SIG-M5 (cell line): ENCODE data around the gene FLYWCH1.
A peak's percentile ranks its signal among the peaks of the same experiment; 100 is the strongest.
"Not testable (repeated sequence)": the region's sequence is repeated elsewhere in the genome, so short reads cannot be mapped to it uniquely, and the experiment has no call there.

Source experiments
- DNase-seq: peaks from one replicate; lab custom pipeline; 2025; lab: John Stamatoyannopoulos, UW

Gene FLYWCH1

DNA sequence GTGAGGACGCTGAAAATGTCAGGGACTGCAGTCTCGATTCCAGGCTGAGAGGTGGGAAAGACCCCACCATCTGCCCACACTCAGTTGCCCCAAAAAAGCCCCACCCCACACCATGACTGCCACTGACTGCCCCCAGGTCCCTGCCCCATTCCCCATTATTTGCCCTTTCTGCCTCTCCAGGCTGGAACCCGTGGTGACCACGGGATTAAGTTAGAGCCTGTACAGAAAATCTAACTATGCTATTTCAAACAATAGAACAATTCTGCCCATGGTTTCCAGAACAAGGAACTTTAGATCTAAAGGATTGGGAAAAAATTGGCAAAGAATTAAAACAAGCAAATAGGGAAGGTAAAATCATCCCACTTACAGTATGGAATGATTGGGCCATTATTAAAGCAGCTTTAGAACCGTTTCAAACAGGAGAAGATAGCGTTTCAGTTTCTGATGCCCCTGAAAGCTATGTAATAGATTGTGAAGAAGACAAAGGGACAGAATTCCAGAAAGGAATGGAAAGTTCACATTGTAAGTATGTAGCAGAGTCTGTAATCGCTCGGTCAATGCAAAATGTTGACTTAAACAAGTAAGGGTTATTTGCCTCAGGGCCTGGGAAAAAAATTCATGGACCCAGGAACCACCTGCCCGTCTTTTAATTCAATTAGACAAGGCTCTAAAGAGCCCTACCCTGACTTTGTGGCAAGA is 14.4 kb downstream of the FLYWCH1 start:
- DNase-seq, result no peak

DNA sequence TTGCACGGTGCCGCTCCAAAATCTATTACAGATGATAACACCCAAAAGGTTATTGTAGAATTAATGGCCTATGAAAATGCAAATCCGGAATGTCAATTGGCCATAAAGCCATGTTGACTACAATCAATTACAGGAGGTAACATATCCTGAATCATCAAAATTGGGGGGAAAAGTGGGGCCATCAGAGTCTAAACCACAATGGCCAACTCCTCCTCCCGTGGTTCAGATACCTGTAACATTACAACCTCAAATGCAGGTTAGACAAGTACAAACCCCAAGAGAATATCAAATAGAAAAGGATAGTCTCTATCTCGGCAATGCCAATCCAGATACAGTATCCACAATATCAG is 14.9 kb downstream of the FLYWCH1 start:
- no peak for DNase-seq

DNA sequence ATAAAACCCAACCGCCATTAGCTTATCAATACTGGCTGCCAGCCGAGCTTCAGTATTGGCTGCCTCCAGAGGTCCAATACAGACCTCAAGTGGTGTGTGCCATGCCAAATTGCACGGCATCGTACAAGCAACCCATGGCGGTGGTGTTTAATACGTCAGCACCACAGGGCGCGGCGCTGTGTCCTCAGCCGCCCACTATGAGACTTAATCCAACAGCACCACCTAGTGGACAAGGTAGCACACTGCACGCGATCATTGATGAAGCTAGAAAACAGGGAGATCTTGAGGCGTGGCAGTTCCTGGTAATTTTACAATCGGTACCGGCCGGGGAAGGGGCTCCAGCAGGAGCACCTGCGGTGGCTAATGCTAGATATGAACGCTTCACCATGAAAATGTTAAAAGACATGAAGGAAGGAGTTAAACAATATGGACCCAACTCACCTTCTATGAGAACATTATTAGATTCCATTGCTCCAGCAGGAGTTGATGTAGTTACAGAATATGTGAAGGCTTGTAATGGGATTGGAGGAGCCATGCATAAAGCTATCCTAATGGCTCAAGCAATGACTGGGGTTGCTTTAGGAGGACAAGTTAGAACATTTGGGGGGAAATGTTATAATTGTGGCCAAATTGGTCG is 15.4 kb downstream of the FLYWCH1 start:
- peak; percentile 16 for DNase-seq

DNA sequence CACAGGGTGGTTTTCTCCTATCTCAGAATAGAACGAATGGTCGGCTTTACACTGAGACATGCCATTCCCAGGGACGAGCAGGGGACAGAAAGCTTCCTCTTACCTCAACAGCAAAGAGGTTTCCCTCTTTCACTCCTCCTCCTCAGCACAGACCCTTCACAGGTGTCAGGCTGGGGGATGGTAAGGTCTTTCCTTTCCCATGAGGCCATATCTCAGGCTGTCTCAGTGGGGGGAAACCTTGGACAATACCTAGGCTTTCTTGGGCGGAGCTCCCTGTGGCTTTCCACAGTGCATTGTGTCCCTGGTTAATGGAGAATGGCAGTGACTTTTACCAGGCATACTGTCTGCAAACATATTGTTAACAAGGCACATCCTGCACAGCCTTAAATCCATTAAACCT is 16.4 kb downstream of the FLYWCH1 start:
- DNase-seq, result not testable (repeated sequence)

DNA sequence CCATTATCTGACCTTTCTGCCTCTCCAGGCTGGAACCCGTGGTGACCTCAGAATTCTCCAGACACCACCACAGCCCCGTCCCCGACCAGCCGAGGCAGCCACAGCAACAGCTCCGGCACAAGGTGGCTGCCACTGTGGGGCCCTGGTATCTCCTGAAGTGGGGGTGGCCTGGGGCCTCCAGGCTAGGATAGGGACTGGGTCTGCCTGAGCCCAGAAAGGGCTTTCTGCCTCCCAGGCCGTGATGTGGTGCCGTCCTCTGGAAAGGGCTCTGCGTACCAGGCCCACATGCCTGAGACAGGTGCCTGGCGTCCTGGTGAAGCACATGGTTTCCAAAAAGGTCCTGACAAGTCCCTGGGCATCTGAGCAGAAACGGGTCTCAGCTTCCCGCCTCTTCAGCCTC is 17.1 kb downstream of the FLYWCH1 start:
- no peak for DNase-seq

DNA sequence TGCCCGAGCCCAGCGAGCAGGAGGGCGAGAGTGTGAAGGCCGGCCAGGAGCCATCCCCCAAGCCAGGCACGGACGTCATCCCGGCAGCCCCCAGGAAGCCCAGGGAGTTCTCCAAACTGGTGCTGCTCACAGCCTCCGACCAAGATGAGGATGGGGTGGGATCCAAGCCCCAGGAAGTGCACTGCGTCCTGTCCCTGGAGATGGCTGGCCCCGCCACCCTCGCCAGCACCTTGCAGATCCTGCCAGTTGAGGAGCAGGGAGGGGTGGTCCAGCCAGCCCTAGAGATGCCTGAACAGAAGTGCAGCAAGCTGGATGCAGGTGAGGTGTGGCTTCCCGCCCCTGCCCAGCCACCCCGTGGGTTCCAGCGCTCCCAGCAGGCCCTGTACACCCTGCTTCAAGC is 18.0 kb downstream of the FLYWCH1 start:
- DNase-seq, result no peak

DNA sequence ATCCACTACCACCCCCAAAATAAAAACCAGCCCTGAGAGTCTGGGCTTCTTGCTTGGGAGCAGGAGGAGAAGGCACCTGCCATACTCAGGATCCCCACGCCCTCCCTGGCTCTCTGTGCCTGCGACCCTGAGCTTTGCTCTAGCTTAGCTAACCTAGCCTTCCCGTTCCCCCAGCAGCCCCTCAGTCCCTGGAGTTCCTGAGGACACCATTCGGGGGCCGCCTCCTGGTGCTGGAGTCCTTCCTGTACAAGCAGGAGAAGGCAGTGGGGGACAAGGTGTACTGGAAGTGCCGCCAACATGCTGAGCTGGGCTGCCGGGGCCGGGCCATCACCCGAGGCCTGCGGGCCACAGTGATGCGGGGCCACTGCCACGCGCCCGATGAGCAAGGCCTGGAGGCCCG is 18.5 kb downstream of the FLYWCH1 start:
- DNase-seq, result no peak

DNA sequence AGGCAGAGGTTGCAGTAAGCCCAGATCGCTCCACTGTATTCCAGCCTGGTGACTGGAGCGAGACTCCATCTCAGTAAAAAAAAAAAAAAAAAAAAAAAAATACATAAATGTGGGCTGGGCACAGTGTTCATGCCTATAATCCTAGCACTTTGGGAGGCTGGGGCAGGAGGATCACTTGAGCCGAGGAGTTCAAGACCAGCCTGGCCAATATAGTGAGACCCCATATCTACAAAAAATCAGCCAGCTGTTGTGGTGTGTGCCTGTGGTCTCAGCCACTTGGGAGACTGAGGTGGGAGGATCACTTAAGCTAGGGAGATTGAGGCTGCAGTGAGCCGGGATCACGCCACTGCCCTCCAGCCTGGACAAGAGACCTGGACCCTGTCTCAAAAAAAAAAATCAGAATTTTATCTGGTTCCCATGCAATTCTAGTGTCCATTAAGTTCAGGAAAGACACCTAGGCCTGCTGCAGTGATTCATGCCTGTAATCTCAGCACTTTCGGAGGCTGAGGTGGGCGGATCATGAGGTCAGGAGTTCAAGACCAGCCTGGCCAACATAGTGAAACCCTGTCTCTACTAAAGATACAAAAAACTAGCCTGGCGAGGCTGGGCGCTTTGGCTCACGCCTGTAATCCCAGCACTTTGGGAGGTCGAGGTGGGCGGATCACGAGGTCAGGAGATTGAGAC is 19.6 kb downstream of the FLYWCH1 start:
- not testable (repeated sequence) for DNase-seq

DNA sequence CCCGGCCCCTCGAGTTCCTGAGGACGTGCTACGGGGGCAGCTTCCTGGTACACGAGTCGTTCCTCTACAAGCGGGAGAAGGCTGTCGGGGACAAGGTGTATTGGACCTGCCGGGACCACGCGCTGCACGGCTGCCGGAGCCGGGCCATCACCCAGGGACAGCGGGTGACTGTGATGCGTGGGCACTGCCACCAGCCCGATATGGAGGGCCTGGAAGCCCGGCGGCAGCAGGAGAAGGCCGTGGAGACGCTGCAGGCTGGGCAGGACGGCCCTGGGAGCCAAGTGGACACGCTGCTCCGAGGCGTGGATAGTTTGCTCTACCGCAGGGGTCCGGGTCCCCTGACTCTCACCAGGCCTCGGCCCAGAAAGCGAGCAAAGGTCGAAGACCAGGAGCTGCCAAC is 21.4 kb downstream of the FLYWCH1 start:
- DNase-seq, result no peak

DNA sequence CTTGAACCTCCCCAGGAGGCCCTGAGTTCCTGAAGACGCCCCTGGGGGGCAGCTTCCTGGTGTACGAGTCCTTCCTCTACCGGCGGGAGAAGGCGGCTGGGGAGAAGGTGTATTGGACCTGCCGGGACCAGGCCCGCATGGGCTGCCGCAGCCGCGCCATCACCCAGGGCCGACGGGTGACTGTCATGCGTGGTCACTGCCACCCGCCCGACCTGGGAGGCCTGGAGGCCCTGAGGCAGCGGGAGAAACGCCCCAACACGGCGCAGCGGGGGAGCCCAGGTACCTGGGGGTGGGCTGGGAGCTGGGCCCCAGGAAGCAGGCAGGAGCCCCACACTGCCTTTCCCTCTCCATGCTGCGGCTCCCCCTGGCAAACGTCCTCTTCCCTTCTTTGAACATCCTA is 22.0 kb downstream of the FLYWCH1 start:
- DNase-seq, result no peak

DNA sequence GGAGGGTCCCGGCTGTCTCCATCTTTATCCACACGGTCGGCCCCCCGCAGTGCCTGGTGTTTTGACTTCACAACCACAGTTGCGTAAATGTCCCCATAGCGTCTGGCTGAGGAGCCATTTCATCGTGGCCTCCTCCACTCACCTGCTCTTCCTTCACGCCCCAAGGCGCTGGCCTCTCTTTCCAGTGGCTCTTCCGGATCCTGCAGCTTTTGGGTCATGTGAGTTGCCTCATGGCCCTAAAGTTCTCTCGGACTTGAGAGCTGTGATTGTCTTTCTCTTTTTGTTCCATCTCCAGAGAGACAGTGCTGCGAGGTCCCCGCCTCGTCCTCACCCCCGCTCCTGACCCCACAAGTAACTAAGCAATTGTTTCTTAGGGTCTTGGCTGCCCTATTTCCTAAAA is 22.7 kb downstream of the FLYWCH1 start:
- no peak for DNase-seq

DNA sequence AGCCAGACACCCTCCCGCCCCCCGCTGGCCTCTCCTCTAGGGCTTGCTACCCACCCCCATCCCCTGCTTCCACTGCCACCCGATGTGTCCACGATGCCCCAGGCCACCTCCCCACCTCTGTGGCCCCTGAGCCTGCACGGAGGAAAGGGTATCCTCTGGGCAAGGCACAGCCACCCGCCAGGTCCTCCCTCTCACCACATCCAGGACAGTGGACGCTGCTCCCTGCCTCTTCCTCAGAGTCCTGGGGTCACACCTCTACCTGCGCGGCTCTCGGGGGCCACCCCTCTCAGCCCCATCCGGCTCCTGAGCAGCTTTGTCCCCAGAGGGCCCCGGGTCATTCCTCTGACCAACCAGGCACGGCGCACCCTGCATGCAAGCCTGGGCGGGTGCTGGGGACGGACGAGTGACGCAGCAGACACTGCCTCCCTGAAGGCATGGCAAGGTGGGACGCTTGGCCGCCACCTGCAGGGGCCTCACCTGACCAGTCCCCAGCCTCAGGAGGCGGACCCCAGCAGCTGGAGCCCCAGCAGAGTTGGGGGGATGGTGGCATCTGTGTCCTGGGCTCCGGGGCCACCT is 24.8 kb downstream of the FLYWCH1 start:
- no peak for DNase-seq

DNA sequence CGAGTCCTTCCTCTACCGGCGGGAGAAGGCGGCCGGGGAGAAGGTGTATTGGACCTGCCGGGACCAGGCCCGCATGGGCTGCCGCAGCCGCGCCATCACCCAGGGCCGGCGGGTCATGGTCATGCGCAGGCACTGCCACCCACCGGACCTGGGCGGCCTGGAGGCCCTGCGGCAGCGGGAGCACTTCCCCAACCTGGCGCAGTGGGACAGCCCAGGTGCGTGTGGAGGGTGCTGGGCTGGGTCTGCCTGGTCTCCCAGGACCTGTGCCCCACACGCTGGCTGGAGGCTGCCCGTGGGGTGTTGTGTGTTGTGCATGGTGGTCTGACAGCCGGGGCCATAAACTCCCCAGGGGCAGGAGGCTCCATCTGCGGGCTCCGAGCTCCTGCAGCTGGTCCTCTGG is 25.4 kb downstream of the FLYWCH1 start:
- no peak for DNase-seq

DNA sequence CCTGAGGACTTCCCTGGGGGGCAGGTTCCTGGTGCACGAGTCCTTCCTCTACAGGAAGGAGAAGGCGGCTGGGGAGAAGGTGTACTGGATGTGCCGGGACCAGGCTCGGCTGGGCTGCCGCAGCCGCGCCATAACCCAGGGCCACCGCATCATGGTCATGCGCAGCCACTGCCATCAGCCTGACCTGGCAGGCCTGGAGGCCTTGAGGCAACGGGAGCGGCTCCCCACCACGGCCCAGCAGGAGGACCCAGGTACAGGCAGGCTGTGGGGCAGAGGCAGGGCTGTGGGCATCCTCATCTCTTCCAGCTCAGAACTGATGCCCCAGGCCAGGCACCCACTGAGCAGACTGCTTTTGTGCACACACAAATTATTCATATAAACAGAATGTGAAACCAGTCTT is 26.5 kb downstream of the FLYWCH1 start:
- no peak for DNase-seq

DNA sequence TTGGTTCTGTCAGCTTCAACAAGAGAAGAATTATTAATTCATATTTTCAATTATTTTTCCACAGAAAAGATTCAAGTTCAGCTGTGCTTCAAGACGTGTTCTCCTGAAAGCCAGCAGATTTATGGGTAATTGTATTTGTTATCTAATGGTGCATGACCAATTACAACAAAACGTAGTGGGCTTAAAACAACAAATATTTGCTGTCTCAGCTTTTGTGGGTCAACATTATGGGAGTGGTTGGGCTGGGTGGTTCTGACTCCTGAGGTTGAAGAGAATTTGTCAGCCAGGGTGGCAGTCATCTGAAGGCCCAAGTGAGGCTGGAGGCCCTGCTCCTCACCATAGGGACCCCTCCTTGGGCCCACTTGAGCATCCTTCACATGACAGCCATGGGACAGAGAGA is 28.2 kb downstream of the FLYWCH1 start:
- DNase-seq, result no peak

DNA sequence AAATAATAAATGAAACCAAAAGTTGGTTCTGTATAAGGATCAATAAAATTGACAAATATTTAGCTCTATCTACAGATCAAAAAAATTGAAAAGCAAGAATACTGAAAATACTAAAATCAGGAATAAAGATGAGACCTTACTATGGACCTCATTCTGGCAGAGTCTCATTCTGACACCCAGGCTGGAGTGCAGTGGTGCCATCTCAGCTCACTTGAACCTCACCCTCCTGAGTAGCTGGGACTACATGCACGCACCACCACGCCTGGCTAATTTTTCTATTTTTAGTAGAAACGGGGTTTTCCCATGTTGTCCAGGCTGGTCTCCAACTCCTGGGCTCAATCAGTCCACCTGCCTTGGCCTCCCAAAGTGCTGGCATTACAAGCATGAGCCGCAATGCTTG is 30.3 kb downstream of the FLYWCH1 start:
- DNase-seq, result no peak

DNA sequence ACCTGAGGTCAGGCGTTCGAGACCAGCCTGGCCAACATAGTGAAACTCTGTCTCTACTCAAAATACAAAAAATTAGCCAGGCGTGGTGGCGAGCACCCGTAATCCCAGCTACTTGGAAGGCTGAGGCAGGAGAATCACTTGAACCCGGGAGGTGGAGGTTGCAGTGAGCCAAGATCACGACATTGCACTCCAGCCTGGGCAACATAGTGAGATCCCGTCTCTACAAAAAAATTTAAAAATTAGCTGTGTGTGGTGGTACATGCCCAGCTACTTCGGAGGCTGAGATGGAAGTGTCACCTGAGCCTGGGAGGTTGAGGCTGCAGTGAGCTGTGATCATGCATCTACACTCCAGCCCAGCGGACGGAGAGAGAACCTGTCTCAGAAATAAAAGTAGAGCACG is 32.0 kb downstream of the FLYWCH1 start:
- not testable (repeated sequence) for DNase-seq

DNA sequence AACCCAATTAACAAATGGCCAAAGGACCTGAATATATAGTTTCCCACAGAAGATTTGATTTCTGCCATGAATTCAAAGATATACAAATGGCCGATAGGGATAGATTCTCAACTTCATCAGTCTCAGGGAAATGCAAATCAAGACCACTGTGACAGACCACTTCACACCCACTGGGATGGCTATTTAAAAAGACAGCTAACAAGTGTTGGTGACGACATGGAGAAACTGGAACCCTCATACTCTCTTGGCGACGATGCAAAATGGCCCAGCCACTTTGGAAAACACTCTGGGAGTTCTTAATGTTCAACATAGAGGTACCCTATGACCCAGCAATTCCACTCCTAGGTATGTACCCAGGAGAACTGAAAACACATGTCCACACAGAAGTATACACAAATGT is 34.9 kb downstream of the FLYWCH1 start:
- DNase-seq, result no peak

DNA sequence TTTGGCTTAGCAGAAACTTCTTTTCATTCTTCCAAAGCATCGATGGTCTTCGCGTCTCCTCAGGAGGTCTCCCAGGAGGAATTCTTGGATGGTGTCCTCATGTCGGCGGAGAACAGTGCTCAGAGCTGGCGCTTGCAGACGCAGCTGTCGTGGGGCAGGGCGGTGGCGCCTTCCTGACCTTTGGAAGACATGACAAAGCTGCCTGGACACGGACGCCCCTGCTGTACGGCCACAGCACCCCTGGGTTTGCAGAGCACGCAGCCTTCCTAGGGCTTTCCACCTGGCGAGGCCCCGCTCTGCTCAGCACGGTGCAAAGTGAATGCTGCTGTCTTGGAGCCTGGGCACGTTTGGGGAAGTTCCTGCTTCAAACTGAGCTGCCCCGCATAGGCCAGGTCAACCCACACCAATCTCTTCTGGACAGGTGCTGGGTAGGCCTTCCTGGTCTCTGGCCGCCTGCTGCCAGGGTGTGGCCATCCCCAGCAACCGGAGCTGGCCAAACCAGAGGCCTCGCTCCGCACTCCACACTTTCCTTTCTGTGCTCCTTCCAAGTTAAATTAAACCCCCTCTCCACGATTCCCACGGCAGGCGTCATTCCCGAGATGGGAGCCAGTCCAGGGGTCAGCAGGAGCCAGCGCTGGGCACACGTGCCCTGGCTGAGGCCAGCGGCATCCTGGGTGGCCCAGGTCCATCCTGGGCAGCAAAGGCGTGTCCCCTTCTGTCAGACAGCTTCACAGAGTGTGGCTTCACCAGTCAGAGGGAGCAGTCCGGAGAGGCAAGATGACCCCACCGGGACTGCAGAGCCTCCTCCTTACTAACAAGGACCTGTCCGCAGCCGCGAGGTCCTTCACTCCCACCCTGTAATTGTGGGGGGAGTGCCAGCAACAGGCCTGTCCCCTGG is 37.3 kb downstream of the FLYWCH1 start:
- DNase-seq, result no peak

DNA sequence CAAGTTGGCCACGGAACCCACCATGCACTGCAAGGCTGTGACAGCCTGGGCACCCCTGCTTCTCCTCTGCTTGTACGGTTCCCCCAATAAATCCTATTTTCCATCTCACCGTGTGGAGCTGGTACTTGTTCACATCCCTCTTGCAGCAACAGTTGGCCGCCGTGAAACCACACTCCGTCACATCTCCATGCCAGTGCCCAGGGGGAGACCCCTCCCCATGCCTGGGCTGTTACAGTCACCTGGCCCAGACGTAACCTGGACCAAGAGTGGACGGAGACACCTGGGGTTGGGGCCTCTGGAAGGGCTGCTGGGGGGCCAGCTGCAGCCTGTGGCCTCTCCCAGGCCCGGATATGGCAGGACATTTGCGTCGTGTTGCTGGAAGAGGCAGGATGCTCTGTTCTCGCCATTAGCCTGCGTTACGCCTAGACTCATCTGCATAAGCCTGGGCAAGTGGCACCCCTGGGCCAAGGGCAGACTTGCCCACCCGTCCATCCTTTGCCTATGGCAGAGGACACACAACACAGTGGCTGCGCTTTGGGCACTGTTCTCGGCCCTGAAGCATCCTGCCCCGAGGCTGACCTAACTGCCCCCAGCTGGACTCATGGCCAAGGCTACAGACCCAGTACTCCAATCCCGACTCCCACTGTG is 38.1 kb downstream of the FLYWCH1 start:
- DNase-seq, result no peak

DNA sequence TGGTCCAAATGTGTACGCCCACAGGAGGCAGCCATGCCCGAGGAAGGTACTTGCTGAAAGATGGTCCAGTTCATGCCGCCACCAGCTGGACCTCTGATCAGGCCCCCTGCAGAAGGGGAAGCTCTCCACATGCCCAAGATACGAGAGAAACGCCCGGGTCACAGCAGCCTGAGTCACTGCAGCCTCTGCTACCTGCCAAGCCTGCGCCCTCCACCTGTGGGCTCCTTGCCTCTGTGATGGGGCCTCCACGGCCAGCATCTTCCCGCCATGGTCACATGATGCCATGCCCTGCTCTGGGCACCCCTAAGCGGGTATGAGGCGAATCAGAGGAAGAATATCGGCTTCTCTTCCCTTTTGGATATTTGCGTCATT is 38.6 kb downstream of the FLYWCH1 start:
- DNase-seq, result no peak

DNA sequence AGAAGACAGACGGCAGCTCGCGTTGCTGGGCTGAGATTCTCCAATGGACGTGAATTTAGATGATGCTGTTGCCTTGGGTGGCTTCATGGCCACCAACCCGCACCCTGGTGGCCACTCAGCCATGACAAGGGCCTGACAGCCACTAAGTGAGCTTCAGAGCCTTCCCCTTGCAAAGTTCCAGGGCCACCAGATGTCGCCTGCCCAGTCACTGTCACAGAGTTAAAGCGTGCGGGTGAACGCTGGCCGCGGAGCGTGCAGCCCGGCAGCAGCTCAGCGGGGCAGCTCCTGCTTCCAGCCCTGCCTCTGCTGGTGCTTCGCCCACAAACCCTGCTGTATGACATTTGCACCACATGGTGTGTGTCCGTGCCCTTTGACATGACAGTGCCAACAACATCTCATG is 39.0 kb downstream of the FLYWCH1 start:
- no peak for DNase-seq
